GM12878 (cell line): ENCODE results near the gene BCAS4.

ENCODE experiments used
- BRCA1 ChIP-seq: IDR thresholded peaks from 2 replicates; pipeline ENCODE4 v1.6.1; 2011; ENCODE audit warnings: low read depth, low read length, improper control_type of control experiment
- JUNB ChIP-seq: IDR thresholded peaks from 2 replicates; pipeline ENCODE4 v1.6.1; 2016; ENCODE audit warnings: antibody characterized with exemption, mild to moderate bottlenecking
- MYB ChIP-seq: fragments of 150-350 bp; IDR thresholded peaks from 2 replicates; pipeline ENCODE4 v1.6.1; 2014; ENCODE audit warnings: mild to moderate bottlenecking, low read depth, low read length, borderline replicate concordance
- POLR2AphosphoS5 ChIP-seq: IDR thresholded peaks from 2 replicates; pipeline ENCODE4 v1.6.1; 2011; ENCODE audit warnings: mild to moderate bottlenecking, low read length, inconsistent platforms
- SMC3 ChIP-seq: IDR thresholded peaks from 2 replicates; pipeline ENCODE4 v1.6.1; 2011; ENCODE audit warnings: low read length, improper control_type of control experiment, borderline replicate concordance
- SP1 ChIP-seq: IDR thresholded peaks from one replicate; pipeline ENCODE4 v1.6.1; 2011; ENCODE audit warnings: low read depth, low read length
- USF1 ChIP-seq: IDR thresholded peaks from 2 replicates; pipeline ENCODE4 v1.6.1; 2011; ENCODE audit warnings: borderline replicate concordance, low read depth, mild to moderate bottlenecking, moderate library complexity, mixed read lengths, low read length; ENCODE audit not compliant: insufficient read depth; ENCODE audit errors: extremely low read length
- YY1 ChIP-seq: IDR thresholded peaks from 2 replicates; pipeline ENCODE4 v1.6.1; 2011; ENCODE audit warnings: low read depth, mild to moderate bottlenecking, low read length
- TF ChIP-seq, protein P1 (sequence below): fragments of 450-650 bp; IDR thresholded peaks from 2 replicates; pipeline ENCODE4 v1.6.1; 2016; ENCODE audit warnings: mild to moderate bottlenecking
- TF ChIP-seq, protein P2 (sequence below): fragments of 450-650 bp; IDR thresholded peaks from 2 replicates; pipeline ENCODE4 v1.6.1; 2017; ENCODE audit warnings: mild to moderate bottlenecking, low read depth, inconsistent platforms; ENCODE audit not compliant: poor library complexity, severe bottlenecking

- no peak for TF ChIP-seq SP1
- no peak for TF ChIP-seq MYB
- TF ChIP-seq, protein P1, sequence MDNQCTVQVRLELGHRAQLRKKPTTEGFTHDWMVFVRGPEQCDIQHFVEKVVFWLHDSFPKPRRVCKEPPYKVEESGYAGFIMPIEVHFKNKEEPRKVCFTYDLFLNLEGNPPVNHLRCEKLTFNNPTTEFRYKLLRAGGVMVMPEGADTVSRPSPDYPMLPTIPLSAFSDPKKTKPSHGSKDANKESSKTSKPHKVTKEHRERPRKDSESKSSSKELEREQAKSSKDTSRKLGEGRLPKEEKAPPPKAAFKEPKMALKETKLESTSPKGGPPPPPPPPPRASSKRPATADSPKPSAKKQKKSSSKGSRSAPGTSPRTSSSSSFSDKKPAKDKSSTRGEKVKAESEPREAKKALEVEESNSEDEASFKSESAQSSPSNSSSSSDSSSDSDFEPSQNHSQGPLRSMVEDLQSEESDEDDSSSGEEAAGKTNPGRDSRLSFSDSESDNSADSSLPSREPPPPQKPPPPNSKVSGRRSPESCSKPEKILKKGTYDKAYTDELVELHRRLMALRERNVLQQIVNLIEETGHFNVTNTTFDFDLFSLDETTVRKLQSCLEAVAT, result no peak
- no peak for TF ChIP-seq POLR2AphosphoS5
- TF ChIP-seq USF1, result no peak
- TF ChIP-seq BRCA1, result no peak
- no peak for TF ChIP-seq SMC3
- TF ChIP-seq, protein P2, sequence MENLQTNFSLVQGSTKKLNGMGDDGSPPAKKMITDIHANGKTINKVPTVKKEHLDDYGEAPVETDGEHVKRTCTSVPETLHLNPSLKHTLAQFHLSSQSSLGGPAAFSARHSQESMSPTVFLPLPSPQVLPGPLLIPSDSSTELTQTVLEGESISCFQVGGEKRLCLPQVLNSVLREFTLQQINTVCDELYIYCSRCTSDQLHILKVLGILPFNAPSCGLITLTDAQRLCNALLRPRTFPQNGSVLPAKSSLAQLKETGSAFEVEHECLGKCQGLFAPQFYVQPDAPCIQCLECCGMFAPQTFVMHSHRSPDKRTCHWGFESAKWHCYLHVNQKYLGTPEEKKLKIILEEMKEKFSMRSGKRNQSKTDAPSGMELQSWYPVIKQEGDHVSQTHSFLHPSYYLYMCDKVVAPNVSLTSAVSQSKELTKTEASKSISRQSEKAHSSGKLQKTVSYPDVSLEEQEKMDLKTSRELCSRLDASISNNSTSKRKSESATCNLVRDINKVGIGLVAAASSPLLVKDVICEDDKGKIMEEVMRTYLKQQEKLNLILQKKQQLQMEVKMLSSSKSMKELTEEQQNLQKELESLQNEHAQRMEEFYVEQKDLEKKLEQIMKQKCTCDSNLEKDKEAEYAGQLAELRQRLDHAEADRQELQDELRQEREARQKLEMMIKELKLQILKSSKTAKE, result no peak
- TF ChIP-seq YY1, result no peak
- 0 out of 2 replicates have a peak, but pooled peaks have one; percentile 25 for TF ChIP-seq JUNB
Measured at GRCh38 chr20:50895111-50895830, 100.4 kb downstream of the BCAS4 start.
